Measurements from ENCODE around the gene CSDE1.

DNA sequence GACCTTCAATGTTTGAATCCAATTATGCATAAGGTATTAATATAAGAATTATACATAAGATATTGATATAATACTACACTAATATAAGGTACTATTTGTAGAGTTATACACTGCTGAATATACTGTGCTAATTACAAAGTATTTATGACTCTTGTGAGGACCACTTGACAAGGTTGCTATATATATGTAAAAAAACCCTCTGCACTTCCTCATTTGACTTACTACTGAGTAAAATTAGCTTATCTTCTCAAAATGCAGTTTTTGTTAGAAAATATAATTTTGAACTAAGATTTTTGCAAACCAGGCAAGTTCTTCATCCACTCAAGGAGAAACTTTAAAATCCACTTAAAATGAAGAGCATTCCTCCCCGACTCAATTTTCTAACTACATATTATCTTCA is 14.2 kb upstream of the CSDE1 start:
- TF ChIP-seq, protein P1, sequence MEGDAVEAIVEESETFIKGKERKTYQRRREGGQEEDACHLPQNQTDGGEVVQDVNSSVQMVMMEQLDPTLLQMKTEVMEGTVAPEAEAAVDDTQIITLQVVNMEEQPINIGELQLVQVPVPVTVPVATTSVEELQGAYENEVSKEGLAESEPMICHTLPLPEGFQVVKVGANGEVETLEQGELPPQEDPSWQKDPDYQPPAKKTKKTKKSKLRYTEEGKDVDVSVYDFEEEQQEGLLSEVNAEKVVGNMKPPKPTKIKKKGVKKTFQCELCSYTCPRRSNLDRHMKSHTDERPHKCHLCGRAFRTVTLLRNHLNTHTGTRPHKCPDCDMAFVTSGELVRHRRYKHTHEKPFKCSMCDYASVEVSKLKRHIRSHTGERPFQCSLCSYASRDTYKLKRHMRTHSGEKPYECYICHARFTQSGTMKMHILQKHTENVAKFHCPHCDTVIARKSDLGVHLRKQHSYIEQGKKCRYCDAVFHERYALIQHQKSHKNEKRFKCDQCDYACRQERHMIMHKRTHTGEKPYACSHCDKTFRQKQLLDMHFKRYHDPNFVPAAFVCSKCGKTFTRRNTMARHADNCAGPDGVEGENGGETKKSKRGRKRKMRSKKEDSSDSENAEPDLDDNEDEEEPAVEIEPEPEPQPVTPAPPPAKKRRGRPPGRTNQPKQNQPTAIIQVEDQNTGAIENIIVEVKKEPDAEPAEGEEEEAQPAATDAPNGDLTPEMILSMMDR (IDR thresholded peaks at IDR 0.05) = no peak
- TF ChIP-seq POLR2A (IDR thresholded peaks at IDR 0.05) = no peak

All from heart left ventricle (tissue), 13 donors.